PC-9 (cell line): Measurements from ENCODE around the gene PDE4B.

Experiments
- EZH2 ChIP-seq: fragments of 200-600 bp; sonication (generic); IDR thresholded peaks from 2 replicates; pipeline ENCODE4 v1.8.0; 2017; ENCODE audit warnings: antibody characterized with exemption, low read depth
- TF ChIP-seq, protein P1 (sequence below): fragments of 200-600 bp; sonication (generic); conservative IDR thresholded peaks from 2 replicates; pipeline ENCODE4 v1.6.1; 2017; ENCODE audit warnings: mixed run types, antibody characterized with exemption, mild to moderate bottlenecking, moderate library complexity

DNA sequence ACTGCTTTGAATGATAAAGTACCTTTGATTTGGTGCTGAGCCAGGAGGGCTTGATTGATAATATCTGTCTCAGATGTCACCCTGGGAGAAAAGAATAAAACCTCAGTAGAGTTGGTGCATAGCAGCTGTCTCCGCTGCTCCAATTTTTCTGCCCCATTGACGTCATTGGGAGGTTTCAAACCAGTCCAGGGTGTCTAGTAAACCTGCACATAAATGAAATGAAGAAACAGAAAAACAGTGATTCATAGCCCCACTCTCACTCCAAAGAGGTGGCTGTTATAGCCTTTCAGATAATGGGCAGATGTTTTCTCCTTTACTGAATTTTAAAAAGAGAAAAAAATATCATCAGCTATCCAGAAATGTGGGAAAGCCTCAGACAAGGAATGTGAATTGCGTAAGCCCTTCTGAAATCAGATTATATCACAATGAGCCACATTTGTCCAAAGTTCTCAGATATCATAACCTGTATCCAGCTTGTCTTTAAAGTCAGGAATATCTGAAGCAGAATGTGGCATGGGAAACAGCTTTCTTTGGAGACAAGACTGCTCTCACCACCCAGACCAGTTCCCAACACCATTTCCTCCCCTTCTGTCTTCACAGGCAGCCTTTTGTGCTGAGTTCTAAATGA lies 390.0 kb downstream of the PDE4B start:
- TF ChIP-seq, protein P1, sequence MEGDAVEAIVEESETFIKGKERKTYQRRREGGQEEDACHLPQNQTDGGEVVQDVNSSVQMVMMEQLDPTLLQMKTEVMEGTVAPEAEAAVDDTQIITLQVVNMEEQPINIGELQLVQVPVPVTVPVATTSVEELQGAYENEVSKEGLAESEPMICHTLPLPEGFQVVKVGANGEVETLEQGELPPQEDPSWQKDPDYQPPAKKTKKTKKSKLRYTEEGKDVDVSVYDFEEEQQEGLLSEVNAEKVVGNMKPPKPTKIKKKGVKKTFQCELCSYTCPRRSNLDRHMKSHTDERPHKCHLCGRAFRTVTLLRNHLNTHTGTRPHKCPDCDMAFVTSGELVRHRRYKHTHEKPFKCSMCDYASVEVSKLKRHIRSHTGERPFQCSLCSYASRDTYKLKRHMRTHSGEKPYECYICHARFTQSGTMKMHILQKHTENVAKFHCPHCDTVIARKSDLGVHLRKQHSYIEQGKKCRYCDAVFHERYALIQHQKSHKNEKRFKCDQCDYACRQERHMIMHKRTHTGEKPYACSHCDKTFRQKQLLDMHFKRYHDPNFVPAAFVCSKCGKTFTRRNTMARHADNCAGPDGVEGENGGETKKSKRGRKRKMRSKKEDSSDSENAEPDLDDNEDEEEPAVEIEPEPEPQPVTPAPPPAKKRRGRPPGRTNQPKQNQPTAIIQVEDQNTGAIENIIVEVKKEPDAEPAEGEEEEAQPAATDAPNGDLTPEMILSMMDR: no peak
- TF ChIP-seq EZH2: no peak
